NCI-H82 (cell line): ENCODE results near the gene DHX38.
"Not testable (repeated sequence)": the region's sequence is repeated elsewhere in the genome, so short reads cannot be mapped to it uniquely, and the experiment has no call there.

Source experiments
- DNase-seq: peaks from one replicate; lab custom pipeline; 2025; lab: John Stamatoyannopoulos, UW

The DHX38 gene

GRCh38 chr16:72093448-72094265 is at the start of gene DHX38, which contains the start of gene TXNL4B:
Gene DHX38, plus strand, starts transcription at chr16:72093847. Its CDS starts 2,311 bp downstream, at chr16:72096158.
Gene TXNL4B, minus strand, starts transcription at chr16:72093620. Its CDS starts 2,871 bp downstream, at chr16:72090749.
- peak; percentile 99 for DNase-seq

GRCh38 chr16:72044296-72044695 is 49.4 kb upstream of the DHX38 start:
- no peak for DNase-seq

DNA sequence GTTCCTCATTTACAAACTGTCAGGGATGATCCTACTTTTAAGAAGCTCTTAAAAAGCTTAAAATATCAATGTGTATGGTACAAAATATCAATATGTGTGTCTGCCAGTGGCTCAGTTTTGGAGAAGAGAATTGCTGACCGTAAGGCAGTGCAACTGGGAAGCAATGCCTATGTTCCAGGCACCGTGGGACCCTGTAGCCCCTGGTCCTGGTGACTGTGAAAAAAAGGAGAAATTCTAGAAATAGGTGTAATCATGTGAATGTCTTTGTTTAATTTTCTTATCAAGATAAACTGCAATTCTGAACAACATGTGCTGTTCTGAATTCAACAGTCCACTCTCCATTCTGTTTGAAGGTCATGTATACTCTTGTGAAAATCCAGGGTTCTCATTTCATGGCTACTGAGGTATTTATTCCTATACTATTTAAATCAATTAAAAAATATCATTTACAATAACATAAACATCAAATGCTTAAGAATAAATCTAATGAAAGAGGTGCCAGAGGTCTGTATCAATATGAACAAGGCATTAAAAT is 48.8 kb upstream of the DHX38 start:
- no peak for DNase-seq

DNA sequence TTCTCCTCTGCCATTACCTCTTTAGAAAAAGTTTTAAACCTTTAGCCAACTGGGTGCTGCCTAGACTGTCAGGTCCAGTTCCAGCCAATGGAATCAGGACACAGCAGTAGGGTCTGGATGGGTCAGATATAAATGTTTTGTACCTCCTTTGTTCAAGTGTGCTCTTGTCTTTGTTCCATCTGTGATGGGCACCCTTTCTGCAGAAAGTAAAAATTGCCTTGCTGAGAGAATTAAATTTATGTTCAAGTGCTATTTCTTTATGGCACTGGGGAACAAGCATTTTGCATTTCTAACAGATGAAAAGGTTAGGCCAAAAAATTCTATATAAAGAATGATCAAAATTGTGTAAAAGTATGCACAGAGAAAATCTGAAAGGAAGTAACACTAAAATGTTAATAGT is 44.5 kb upstream of the DHX38 start:
- DNase-seq = no peak

- DNase-seq = no peak
Observed at GRCh38 chr16:72050769-72051464, 42.7 kb upstream of the DHX38 start.

DNA sequence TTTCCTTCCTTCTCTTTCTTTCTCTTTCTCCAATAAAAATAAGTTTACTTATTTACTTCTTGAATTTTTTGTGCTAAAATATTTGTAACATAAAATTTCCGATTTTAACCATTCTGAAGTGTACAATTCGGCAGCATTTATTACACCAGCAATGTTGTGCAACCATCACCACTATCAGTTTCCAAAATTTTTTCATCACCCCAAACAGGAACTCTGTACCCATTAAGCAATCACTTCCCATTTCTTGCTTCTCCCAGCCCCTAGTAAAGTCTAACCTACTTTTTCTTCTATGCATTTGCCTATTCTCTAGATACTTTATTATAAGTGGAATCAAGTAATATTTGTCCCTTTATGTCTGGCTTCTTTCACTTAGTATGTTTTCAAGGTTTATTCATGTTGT is 41.8 kb upstream of the DHX38 start:
- no peak for DNase-seq

GRCh38 chr16:72054254-72054847 is 39.3 kb upstream of the DHX38 start, which contains the start of gene HP:
Gene HP, plus strand, starts transcription at chr16:72054505. Its CDS starts 148 bp downstream, at chr16:72054653.
- DNase-seq = not testable (repeated sequence)

DNA sequence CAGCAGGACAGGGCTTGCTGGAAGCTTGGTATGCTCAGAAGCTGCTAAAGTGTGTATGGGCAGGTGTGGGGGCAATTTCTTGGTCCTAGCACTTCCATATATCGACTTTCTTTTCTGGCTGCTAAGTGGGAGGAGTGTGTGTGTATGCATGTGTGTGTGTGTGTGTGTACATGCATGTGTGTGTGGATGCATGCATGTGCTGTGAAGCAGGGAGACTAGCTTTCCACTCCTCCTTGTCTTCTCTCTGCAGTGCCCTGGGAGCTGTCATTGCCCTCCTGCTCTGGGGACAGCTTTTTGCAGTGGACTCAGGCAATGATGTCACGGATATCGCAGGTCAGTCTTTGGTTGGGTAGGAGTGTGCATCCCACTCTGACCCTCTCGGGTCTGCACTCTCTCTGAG is 37.7 kb upstream of the DHX38 start:
- DNase-seq = no peak

GRCh38 chr16:72057313-72057712 is 36.3 kb upstream of the DHX38 start:
- not testable (repeated sequence) for DNase-seq

DNA sequence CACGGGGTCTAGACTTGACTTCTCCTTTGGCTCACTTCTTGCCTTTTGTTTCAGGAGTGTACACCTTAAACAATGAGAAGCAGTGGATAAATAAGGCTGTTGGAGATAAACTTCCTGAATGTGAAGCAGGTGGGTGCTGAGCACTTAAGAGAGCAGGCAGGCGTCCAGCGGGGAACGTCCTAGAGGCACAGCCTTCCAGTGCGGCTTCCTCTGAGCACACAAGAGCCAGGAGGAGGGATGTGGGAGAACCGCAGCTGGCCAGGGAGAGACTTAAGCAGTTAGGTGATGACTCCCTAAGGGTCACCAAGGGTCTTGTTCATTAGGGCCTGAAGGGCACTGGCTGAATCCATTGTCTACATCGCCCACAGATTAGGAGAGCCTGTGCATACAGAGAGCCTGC is 34.6 kb upstream of the DHX38 start:
- DNase-seq = not testable (repeated sequence)

DNA sequence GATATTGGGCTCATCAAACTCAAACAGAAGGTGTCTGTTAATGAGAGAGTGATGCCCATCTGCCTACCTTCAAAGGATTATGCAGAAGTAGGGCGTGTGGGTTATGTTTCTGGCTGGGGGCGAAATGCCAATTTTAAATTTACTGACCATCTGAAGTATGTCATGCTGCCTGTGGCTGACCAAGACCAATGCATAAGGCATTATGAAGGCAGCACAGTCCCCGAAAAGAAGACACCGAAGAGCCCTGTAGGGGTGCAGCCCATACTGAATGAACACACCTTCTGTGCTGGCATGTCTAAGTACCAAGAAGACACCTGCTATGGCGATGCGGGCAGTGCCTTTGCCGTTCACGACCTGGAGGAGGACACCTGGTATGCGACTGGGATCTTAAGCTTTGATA is 33.2 kb upstream of the DHX38 start:
- DNase-seq = no peak

- no peak for DNase-seq
Observed at GRCh38 chr16:72061564-72061963, 32.1 kb upstream of the DHX38 start.

GRCh38 chr16:72064361-72064894 is 29.2 kb upstream of the DHX38 start:
- DNase-seq = no peak

- peak; percentile 18 for DNase-seq
Observed at GRCh38 chr16:72066747-72067146, 26.9 kb upstream of the DHX38 start.

DNA sequence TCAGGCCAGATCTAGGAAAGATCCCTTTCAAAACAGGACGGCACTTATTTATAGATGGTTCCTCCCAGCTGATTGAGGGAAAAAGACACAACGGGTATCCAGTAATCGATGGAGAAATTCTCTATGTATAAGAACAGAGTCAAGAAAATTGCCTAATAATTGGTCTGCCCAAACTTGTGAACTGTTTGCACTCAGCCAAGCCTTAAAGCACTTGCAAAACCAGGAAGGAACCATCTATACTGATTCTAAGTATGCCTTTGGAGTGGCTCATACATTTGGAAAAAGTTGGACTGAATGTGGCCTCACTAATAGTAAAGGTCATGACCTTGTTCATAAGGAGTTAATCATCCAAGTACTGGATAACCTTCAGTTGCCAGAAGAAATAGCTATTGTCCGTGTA is 24.7 kb upstream of the DHX38 start:
- DNase-seq = no peak

- DNase-seq = peak; percentile 28
Observed at GRCh38 chr16:72072514-72073342, 20.9 kb upstream of the DHX38 start.

GRCh38 chr16:72073560-72074230 is 20.0 kb upstream of the DHX38 start:
- DNase-seq = no peak

- not testable (repeated sequence) for DNase-seq
Observed at GRCh38 chr16:72075067-72075466, 18.6 kb upstream of the DHX38 start.

GRCh38 chr16:72076991-72077706 is 16.5 kb upstream of the DHX38 start:
- not testable (repeated sequence) for DNase-seq
